ENCODE data around the gene KRT32. TPM values are rescaled to one million over a fixed set of nuclear protein-coding genes. Genes with fewer than 3 reads are reported as not detected.

KRT32 gene
- total and polyA plus RNA-seq, 12 donors = not detected

- 69 to 87% (median 80%) methylated on average over 4 to 7 of the region's 7 CpGs for WGBS, 4 donors
- no peak for TF ChIP-seq CTCF (IDR thresholded peaks at IDR 0.05)
- no peak for TF ChIP-seq POLR2A (IDR thresholded peaks at IDR 0.05)
Observed at GRCh38 chr17:41483991-41484826, 17.0 kb upstream of the KRT32 start.

GRCh38 chr17:41483531-41483930 is 16.3 kb upstream of the KRT32 start:
- no peak overlapping the region for H3K4me3 ChIP-seq
- H3K4me1 ChIP-seq (replicated peaks in 1 of 2) = no peaks in the 10 kb centered on the region
- TF ChIP-seq POLR2A (IDR thresholded peaks at IDR 0.05) = no peak
- TF ChIP-seq CTCF (IDR thresholded peaks at IDR 0.05) = no peak
- H3K36me3 ChIP-seq (replicated peaks in 1 of 2) = no peaks in the 10 kb centered on the region
- no peak overlapping the region for H3K27ac ChIP-seq
- WGBS, 4 donors = 84 to 91% (median 87%) methylated on average over 9 of the region's 9 CpGs
- H3K9me3 ChIP-seq (replicated peaks in 1 of 3) = no peaks in the 10 kb centered on the region
- no peaks in the 10 kb centered on the region for H3K27me3 ChIP-seq
- intact Hi-C loops (cut with DNase I) = no loop called here
- no peak for DNase-seq

More at GRCh38 chr17:41483991-41484826, 17.0 kb upstream of the KRT32 start:
- H3K4me3 ChIP-seq = no peak overlapping the region
- intact Hi-C loops (cut with DNase I) = no loop called here
- H3K27me3 ChIP-seq = no peaks in the 10 kb centered on the region
- no peaks in the 10 kb centered on the region for H3K36me3 ChIP-seq (replicated peaks in 1 of 2)
- no peaks in the 10 kb centered on the region for H3K4me1 ChIP-seq (replicated peaks in 1 of 2)
- H3K27ac ChIP-seq = no peak overlapping the region
- no peaks in the 10 kb centered on the region for H3K9me3 ChIP-seq (replicated peaks in 1 of 3)
- no peak for DNase-seq

GRCh38 chr17:41481036-41481435 is 13.8 kb upstream of the KRT32 start, which contains the start of gene KRT35:
TSS of gene KRT35 (minus strand) at chr17:41481151. CDS start at chr17:41481097, 54 bp downstream.
- WGBS, 4 donors = 92 to 100% (median 93%) methylated on average over 2 of the region's 2 CpGs
- TF ChIP-seq CTCF (IDR thresholded peaks at IDR 0.05) (no peak), POLR2A (IDR thresholded peaks at IDR 0.05) (no peak)
- no peak within 1 kb of the TSS for H3K27ac ChIP-seq
- no peaks in the 10 kb centered on the region for H3K36me3 ChIP-seq (replicated peaks in 1 of 2)
- no peaks in the 10 kb centered on the region for H3K4me1 ChIP-seq (replicated peaks in 1 of 2)
- H3K27me3 ChIP-seq = no peaks in the 10 kb centered on the region
- DNase-seq = no peak
- no peaks in the 10 kb centered on the region for H3K9me3 ChIP-seq (replicated peaks in 1 of 3)
- H3K4me3 ChIP-seq = no peak within 1 kb of the TSS
- intact Hi-C loops (cut with DNase I) = no loop called here

- DNase-seq = no peak
- Histone ChIP-seq H3K27me3 (no peaks in the 10 kb centered on the region), H3K36me3 (replicated peaks in 1 of 2) (no peaks in the 10 kb centered on the region), H3K27ac (no peak overlapping the region), H3K4me3 (no peak overlapping the region), H3K4me1 (replicated peaks in 1 of 2) (no peaks in the 10 kb centered on the region), H3K9me3 (replicated peaks in 1 of 3) (no peaks in the 10 kb centered on the region)
- intact Hi-C loops (cut with DNase I) = no loop called here
- 85 to 96% (median 95%) methylated on average over 10 of the region's 10 CpGs; no CpG with 5 or more reads in 1 of the 4 donors for WGBS, 4 donors
- TF ChIP-seq POLR2A (IDR thresholded peaks at IDR 0.05) (no peak), CTCF (IDR thresholded peaks at IDR 0.05) (no peak)
Observed at GRCh38 chr17:41480581-41480980, 13.4 kb upstream of the KRT32 start.
